ENCODE measurements around the gene SLC4A4. TPM values are rescaled to one million over a fixed set of nuclear protein-coding genes. Genes with fewer than 3 reads are reported as not detected.

The SLC4A4 gene
- total and polyA plus RNA-seq, 2 of the 13 experiments (the other 11 are each of a cell fraction or from before 2014, with no cell fraction given) = 0.01 TPM; not detected in 1

GRCh38 chr4:71290476-71290875 lies 48.3 kb upstream of the SLC4A4 start:
- Histone ChIP-seq H3K9me3 (ENCODE audit: low read length) (no peaks in the 10 kb centered on the region), H3K4me2 (ENCODE audit: low read depth, low read length) (no peak overlapping the region), H3K4me3 (replicated peaks in 1 of 3; ENCODE audit: insufficient read depth in 1 of 3, low read depth in 2 of 3, low read length in 3 of 3) (no peak overlapping the region), H3K9ac (ENCODE audit: insufficient read depth, low read depth, low read length) (no peak overlapping the region), H3K27me3 (ENCODE audit: control insufficient read depth in 1 of 2, insufficient read depth in 2 of 2, low read length in 2 of 2) (no peaks in the 10 kb centered on the region), H3K36me3 (replicated peaks in 1 of 2; ENCODE audit: control insufficient read depth in 1 of 2, insufficient read depth in 2 of 2, low read length in 2 of 2) (no peaks in the 10 kb centered on the region), H4K20me1 (ENCODE audit: insufficient read depth, low read length) (no peaks in the 10 kb centered on the region), H3K4me1 (ENCODE audit: insufficient read depth, low read length) (no peaks in the 10 kb centered on the region), H2AFZ (ENCODE audit: low read length) (no peak overlapping the region), H3K79me2 (ENCODE audit: insufficient read depth, low read length) (no peaks in the 10 kb centered on the region), H3K27ac (ENCODE audit: extremely low read length, insufficient read depth, low read length) (no peak overlapping the region)
- ChIA-PET CTCF (ENCODE audit: low intra/inter-chr PET ratio, low total read pairs) (no interaction called here), POLR2A (no interaction called here)
- intact Hi-C loops (cut with micrococcal nuclease; ENCODE audit: unreplicated experiment) (no loop called here), in situ Hi-C loops (cut with HindIII; ENCODE audit: extremely low pct_ligation_motif_present, low pct_unique_long_range_greater_than_20kb) (no loop called here)
- TF ChIP-seq SNAPC5 (CRISPR knock-in tag; IDR thresholded peaks at IDR 0.05; ENCODE audit: borderline replicate concordance) (no peak), ZNF557 (CRISPR knock-in tag; IDR thresholded peaks at IDR 0.05) (no peak), DMAP1 (CRISPR knock-in tag; IDR thresholded peaks at IDR 0.05) (no peak)
- FAIRE-seq (no peak), DNase-seq (ENCODE audit: low spot score) (no peak), ATAC-seq (no peak)
- no TSS peak for BruUV-seq (replicated peaks)
- 0% methylated on average over 1 of the region's 1 CpG for WGBS (ENCODE audit: low lambda C conversion rate)

DNA sequence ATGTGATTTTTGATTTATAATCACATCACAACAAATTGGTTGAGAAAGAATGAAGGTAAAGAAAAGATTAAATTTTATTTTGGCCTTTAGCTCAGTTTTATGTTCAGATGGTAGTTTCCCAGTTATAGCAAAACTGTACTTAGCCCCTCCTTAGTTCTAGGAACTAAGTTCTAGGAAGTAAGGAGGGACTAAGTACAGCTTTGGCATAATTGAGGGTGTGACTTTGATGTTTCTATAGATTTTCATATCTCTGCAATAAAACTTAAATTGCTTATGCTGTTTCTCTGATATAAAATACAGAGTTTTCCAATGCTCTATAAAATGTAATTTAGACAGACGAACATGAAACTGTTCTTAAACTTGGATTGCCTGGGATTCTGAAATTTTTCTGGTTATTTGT lies 46.6 kb upstream of the SLC4A4 start:
- Histone ChIP-seq H2AFZ (ENCODE audit: low read length) (no peak overlapping the region), H3K4me3 (replicated peaks in 1 of 3; ENCODE audit: insufficient read depth in 1 of 3, low read depth in 2 of 3, low read length in 3 of 3) (no peak overlapping the region), H3K9me3 (ENCODE audit: low read length) (no peaks in the 10 kb centered on the region), H3K79me2 (ENCODE audit: insufficient read depth, low read length) (no peaks in the 10 kb centered on the region), H4K20me1 (ENCODE audit: insufficient read depth, low read length) (no peaks in the 10 kb centered on the region), H3K27ac (ENCODE audit: extremely low read length, insufficient read depth, low read length) (no peak overlapping the region), H3K27me3 (ENCODE audit: control insufficient read depth in 1 of 2, insufficient read depth in 2 of 2, low read length in 2 of 2) (no peaks in the 10 kb centered on the region), H3K4me2 (ENCODE audit: low read depth, low read length) (no peak overlapping the region), H3K4me1 (ENCODE audit: insufficient read depth, low read length) (no peaks in the 10 kb centered on the region), H3K36me3 (replicated peaks in 1 of 2; ENCODE audit: control insufficient read depth in 1 of 2, insufficient read depth in 2 of 2, low read length in 2 of 2) (no peaks in the 10 kb centered on the region), H3K9ac (ENCODE audit: insufficient read depth, low read depth, low read length) (no peak overlapping the region)
- DNase-seq (ENCODE audit: low spot score) = no peak
- CTCF ChIA-PET (ENCODE audit: low intra/inter-chr PET ratio, low total read pairs) = no interaction called here
- no peak for FAIRE-seq
- intact Hi-C loops (cut with micrococcal nuclease; ENCODE audit: unreplicated experiment) = no loop called here
- ATAC-seq = no peak
- POLR2A ChIA-PET = no interaction called here
- BruUV-seq (replicated peaks) = no TSS peak
- 31% methylated on average over 1 of the region's 1 CpG for WGBS (ENCODE audit: low lambda C conversion rate)
- in situ Hi-C loops (cut with HindIII; ENCODE audit: extremely low pct_ligation_motif_present, low pct_unique_long_range_greater_than_20kb) = no loop called here
- TF ChIP-seq PHB2 (IDR thresholded peaks at IDR 0.05; ENCODE audit: partially characterized antibody) (no peak), ZNF431 (CRISPR knock-in tag; IDR thresholded peaks at IDR 0.05; ENCODE audit: borderline replicate concordance, low read depth) (no peak), ZNF17 (CRISPR knock-in tag; IDR thresholded peaks at IDR 0.05) (no peak), SNAPC2 (CRISPR knock-in tag; IDR thresholded peaks at IDR 0.05) (no peak), GPBP1L1 (CRISPR knock-in tag; IDR thresholded peaks at IDR 0.05) (no peak), NCOA5 (CRISPR knock-in tag; IDR thresholded peaks at IDR 0.05) (no peak), KDM5A (IDR thresholded peaks at IDR 0.05; ENCODE audit: borderline replicate concordance, low read length) (no peak), ZFP36 (IDR thresholded peaks at IDR 0.05; ENCODE audit: borderline replicate concordance, low read depth, low read length, partially characterized antibody) (no peak), ZNF615 (CRISPR knock-in tag; IDR thresholded peaks at IDR 0.05; ENCODE audit: borderline replicate concordance) (no peak), ZFY (CRISPR knock-in tag; IDR thresholded peaks at IDR 0.05) (no peak), ARNTL (CRISPR knock-in tag; IDR thresholded peaks at IDR 0.05) (no peak), ZNF883 (CRISPR knock-in tag; IDR thresholded peaks at IDR 0.05; ENCODE audit: not compliant biosample characterization) (no peak), POLR2A (IDR thresholded peaks at IDR 0.05; ENCODE audit: insufficient read depth in 1 of 2, low read depth in 2 of 2, low read length in 2 of 2) (no peak), ZNF296 (CRISPR knock-in tag; conservative IDR thresholded peaks at IDR 0.05) (no peak), ZNF737 (CRISPR knock-in tag; IDR thresholded peaks at IDR 0.05; ENCODE audit: borderline replicate concordance) (no peak), IKZF1 (IDR thresholded peaks at IDR 0.05) (no peak)
- TF ChIP-seq, protein P1, sequence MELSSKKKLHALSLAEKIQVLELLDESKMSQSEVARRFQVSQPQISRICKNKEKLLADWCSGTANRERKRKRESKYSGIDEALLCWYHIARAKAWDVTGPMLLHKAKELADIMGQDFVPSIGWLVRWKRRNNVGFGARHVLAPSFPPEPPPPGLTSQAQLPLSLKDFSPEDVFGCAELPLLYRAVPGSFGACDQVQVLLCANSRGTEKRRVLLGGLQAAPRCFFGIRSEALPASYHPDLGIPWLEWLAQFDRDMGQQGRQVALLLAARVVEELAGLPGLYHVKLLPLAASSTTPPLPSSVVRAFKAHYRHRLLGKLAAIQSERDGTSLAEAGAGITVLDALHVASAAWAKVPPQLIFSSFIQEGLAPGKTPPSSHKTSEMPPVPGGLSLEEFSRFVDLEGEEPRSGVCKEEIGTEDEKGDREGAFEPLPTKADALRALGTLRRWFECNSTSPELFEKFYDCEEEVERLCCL (CRISPR knock-in tag; IDR thresholded peaks at IDR 0.05; ENCODE audit: borderline replicate concordance) = no peak

Data from HepG2 (cell line).